ENCODE data around the gene GPATCH2L. TPM values are rescaled to one million over a fixed set of nuclear protein-coding genes. Genes with fewer than 3 reads are reported as not detected.

GPATCH2L gene
- total RNA-seq, 2 donors from 2014 or later = 111 to 116 TPM

DNA sequence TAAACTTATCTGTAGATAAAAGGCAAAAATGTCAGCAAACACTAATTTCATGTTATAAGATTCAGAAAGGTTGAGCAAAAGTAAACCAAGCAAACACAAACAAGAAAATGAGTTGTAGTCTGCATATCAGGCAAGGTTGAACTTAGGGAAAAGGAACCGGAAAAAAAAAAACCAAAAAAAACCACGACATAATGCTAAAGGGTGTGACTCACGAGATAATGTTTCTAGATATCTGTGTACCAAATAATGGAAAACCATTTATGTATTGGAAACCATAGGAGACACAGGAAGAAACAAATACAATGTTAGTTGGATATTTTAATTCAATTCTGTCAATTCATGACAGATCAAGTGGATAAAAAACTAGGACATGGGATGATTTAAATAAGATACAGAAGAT is 60.5 kb downstream of the GPATCH2L start:
- Histone ChIP-seq H3K9me3 (ENCODE audit: control insufficient read depth, low read length) (peaks cover 14% of the 10 kb centered on the region), H3K4me3 (ENCODE audit: low read length) (no peak overlapping the region), H3K27ac (ENCODE audit: low read depth, low read length) (no peak overlapping the region), H3K4me1 (ENCODE audit: control insufficient read depth, insufficient read depth, low read length) (no peaks in the 10 kb centered on the region), H3K27me3 (ENCODE audit: control insufficient read depth, insufficient read depth, low read length, poor library complexity, severe bottlenecking) (no peaks in the 10 kb centered on the region), H3K9ac (ENCODE audit: extremely low read depth, low read length, poor library complexity, severe bottlenecking) (no peak overlapping the region), H3K36me3 (ENCODE audit: control insufficient read depth, insufficient read depth, low read length) (no peaks in the 10 kb centered on the region)
- peaks cover 6% of the 10 kb centered on the region for H3K9me3 Mint-ChIP-seq
- peaks cover 13% of the 10 kb centered on the region for H3K36me3 Mint-ChIP-seq (ENCODE audit: low read depth)
- TF ChIP-seq, protein P1, sequence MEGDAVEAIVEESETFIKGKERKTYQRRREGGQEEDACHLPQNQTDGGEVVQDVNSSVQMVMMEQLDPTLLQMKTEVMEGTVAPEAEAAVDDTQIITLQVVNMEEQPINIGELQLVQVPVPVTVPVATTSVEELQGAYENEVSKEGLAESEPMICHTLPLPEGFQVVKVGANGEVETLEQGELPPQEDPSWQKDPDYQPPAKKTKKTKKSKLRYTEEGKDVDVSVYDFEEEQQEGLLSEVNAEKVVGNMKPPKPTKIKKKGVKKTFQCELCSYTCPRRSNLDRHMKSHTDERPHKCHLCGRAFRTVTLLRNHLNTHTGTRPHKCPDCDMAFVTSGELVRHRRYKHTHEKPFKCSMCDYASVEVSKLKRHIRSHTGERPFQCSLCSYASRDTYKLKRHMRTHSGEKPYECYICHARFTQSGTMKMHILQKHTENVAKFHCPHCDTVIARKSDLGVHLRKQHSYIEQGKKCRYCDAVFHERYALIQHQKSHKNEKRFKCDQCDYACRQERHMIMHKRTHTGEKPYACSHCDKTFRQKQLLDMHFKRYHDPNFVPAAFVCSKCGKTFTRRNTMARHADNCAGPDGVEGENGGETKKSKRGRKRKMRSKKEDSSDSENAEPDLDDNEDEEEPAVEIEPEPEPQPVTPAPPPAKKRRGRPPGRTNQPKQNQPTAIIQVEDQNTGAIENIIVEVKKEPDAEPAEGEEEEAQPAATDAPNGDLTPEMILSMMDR (conservative IDR thresholded peaks at IDR 0.05) = no peak
- H3K27me3 Mint-ChIP-seq (ENCODE audit: insufficient read depth) = no peaks in the 10 kb centered on the region
- H3K4me3 Mint-ChIP-seq = no peak overlapping the region
- no peak for DNase-seq
- H3K4me1 Mint-ChIP-seq = peaks cover 17% of the 10 kb centered on the region
- WGBS, 2 experiments (ENCODE audit: insufficient coverage in 1 of 2, insufficient read length in 1 of 2) = 93 to 96% methylated on average over 3 of the region's 3 CpGs
- no peak overlapping the region for H3K27ac Mint-ChIP-seq

DNA sequence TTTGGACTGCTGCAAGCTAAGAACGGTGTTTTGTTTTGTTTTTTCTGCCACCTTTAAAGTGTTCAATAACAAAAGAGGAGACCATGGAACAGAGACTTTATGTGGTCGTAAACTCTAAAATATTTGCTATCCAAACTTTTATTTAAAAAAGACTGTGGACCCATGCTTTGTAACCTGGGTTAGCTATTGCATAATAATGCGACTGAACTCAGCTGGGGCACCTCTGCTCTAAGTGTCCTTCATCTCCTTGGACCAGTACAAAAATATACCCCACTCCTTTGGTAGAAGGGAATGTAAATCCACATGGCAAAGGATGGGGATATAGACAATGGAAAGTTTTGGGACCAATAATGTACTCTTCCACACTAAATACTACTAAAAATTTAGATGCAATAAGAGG is 65.5 kb downstream of the GPATCH2L start:
- Mint-ChIP-seq H3K9me3 (peaks cover 14% of the 10 kb centered on the region), H3K27me3 (ENCODE audit: insufficient read depth) (no peaks in the 10 kb centered on the region), H3K4me1 (no peaks in the 10 kb centered on the region), H3K27ac (no peak overlapping the region), H3K4me3 (no peak overlapping the region), H3K36me3 (ENCODE audit: low read depth) (peaks cover 13% of the 10 kb centered on the region)
- TF ChIP-seq, protein P1 (conservative IDR thresholded peaks at IDR 0.05) = no peak
- Histone ChIP-seq H3K9ac (ENCODE audit: extremely low read depth, low read length, poor library complexity, severe bottlenecking) (no peak overlapping the region), H3K4me1 (ENCODE audit: control insufficient read depth, insufficient read depth, low read length) (no peaks in the 10 kb centered on the region), H3K27ac (ENCODE audit: low read depth, low read length) (no peak overlapping the region), H3K9me3 (ENCODE audit: control insufficient read depth, low read length) (peaks cover 27% of the 10 kb centered on the region), H3K36me3 (ENCODE audit: control insufficient read depth, insufficient read depth, low read length) (no peaks in the 10 kb centered on the region), H3K27me3 (ENCODE audit: control insufficient read depth, insufficient read depth, low read length, poor library complexity, severe bottlenecking) (no peaks in the 10 kb centered on the region), H3K4me3 (ENCODE audit: low read length) (no peak overlapping the region)
- no peak for DNase-seq
- 99 to 100% methylated on average over 2 to 3 of the region's 3 CpGs for WGBS, 2 experiments (ENCODE audit: insufficient coverage in 1 of 2, insufficient read length in 1 of 2)

GRCh38 chr14:76218662-76219061 is 66.9 kb downstream of the GPATCH2L start:
- peaks cover 9% of the 10 kb centered on the region for H3K36me3 Mint-ChIP-seq (ENCODE audit: low read depth)
- no peak overlapping the region for H3K4me3 ChIP-seq (ENCODE audit: low read length)
- H3K4me1 ChIP-seq (ENCODE audit: control insufficient read depth, insufficient read depth, low read length) = no peaks in the 10 kb centered on the region
- no peak overlapping the region for H3K27ac ChIP-seq (ENCODE audit: low read depth, low read length)
- no peaks in the 10 kb centered on the region for H3K27me3 ChIP-seq (ENCODE audit: control insufficient read depth, insufficient read depth, low read length, poor library complexity, severe bottlenecking)
- peaks cover 19% of the 10 kb centered on the region for H3K9me3 Mint-ChIP-seq
- H3K9me3 ChIP-seq (ENCODE audit: control insufficient read depth, low read length) = peaks cover 21% of the 10 kb centered on the region
- WGBS, 2 experiments (ENCODE audit: insufficient coverage in 1 of 2, insufficient read length in 1 of 2) = 88 to 100% methylated on average over 1 of the region's 2 CpGs
- no peak overlapping the region for H3K9ac ChIP-seq (ENCODE audit: extremely low read depth, low read length, poor library complexity, severe bottlenecking)
- DNase-seq = no peak
- no peak overlapping the region for H3K4me3 Mint-ChIP-seq
- H3K27me3 Mint-ChIP-seq (ENCODE audit: insufficient read depth) = no peaks in the 10 kb centered on the region
- no peaks in the 10 kb centered on the region for H3K4me1 Mint-ChIP-seq
- no peak overlapping the region for H3K27ac Mint-ChIP-seq
- no peaks in the 10 kb centered on the region for H3K36me3 ChIP-seq (ENCODE audit: control insufficient read depth, insufficient read depth, low read length)
- TF ChIP-seq, protein P1 (conservative IDR thresholded peaks at IDR 0.05) = no peak

All from endodermal cell (in vitro differentiated cells).